IPS-20b (cell line): ENCODE measurements around the gene TET2.
"Not testable (repeated sequence)": the region's sequence is repeated elsewhere in the genome, so short reads cannot be mapped to it uniquely, and the experiment has no call there.

Source experiments
- H3K27ac ChIP-seq: one replicate; pipeline ENCODE4 v1.5.1; 2013; ENCODE audit warnings: low read length
- H3K27me3 ChIP-seq: 2 replicates; pipeline ENCODE4 v1.6.1; 2013; ENCODE audit warnings: mild to moderate bottlenecking, low read length, inconsistent platforms; ENCODE audit not compliant: insufficient read depth
- H3K36me3 ChIP-seq: 2 replicates; pipeline ENCODE4 v1.6.1; 2013; ENCODE audit warnings: low read depth, mild to moderate bottlenecking, inconsistent platforms, low read length, moderate library complexity; ENCODE audit not compliant: insufficient read depth
- H3K4me1 ChIP-seq: 2 replicates; pipeline ENCODE4 v1.6.1; 2013; ENCODE audit warnings: mild to moderate bottlenecking, control low read depth, inconsistent platforms, low read length, moderate library complexity; ENCODE audit not compliant: insufficient read depth
- H3K4me3 ChIP-seq: 2 replicates; pipeline ENCODE4 v1.5.1; 2013; ENCODE audit warnings: mild to moderate bottlenecking, low read length, inconsistent platforms
- H3K9ac ChIP-seq: 2 replicates; pipeline ENCODE4 v1.6.1; 2013; ENCODE audit warnings: low read depth, mild to moderate bottlenecking, inconsistent platforms, low read length, moderate library complexity
- H3K9me3 ChIP-seq: 2 replicates; pipeline ENCODE4 v1.6.1; 2013; ENCODE audit warnings: mild to moderate bottlenecking, low read depth, low read length, inconsistent platforms; ENCODE audit not compliant: insufficient read depth

TET2 gene

DNA sequence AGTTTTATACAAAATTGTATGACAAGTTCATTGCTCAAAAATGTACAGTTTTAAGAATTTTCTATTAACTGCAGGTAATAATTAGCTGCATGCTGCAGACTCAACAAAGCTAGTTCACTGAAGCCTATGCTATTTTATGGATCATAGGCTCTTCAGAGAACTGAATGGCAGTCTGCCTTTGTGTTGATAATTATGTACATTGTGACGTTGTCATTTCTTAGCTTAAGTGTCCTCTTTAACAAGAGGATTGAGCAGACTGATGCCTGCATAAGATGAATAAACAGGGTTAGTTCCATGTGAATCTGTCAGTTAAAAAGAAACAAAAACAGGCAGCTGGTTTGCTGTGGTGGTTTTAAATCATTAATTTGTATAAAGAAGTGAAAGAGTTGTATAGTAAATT, 131.0 kb downstream of the TET2 start:
- H3K9me3 ChIP-seq = no peaks in the 10 kb centered on the region
- peaks cover 4% of the 10 kb centered on the region for H3K4me1 ChIP-seq
- H3K4me3 ChIP-seq = no peak overlapping the region
- no peak overlapping the region for H3K9ac ChIP-seq
- H3K27ac ChIP-seq = no peak overlapping the region
- no peaks in the 10 kb centered on the region for H3K27me3 ChIP-seq
- H3K36me3 ChIP-seq = no peaks in the 10 kb centered on the region; the same call in 1 of the 2 replicates

DNA sequence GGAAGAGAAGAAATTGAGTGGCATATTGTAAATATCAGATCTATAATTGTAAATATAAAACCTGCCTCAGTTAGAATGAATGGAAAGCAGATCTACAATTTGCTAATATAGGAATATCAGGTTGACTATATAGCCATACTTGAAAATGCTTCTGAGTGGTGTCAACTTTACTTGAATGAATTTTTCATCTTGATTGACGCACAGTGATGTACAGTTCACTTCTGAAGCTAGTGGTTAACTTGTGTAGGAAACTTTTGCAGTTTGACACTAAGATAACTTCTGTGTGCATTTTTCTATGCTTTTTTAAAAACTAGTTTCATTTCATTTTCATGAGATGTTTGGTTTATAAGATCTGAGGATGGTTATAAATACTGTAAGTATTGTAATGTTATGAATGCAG, 132.6 kb downstream of the TET2 start:
- no peaks in the 10 kb centered on the region for H3K9me3 ChIP-seq
- H3K4me1 ChIP-seq = peaks cover 4% of the 10 kb centered on the region
- no peaks in the 10 kb centered on the region for H3K27me3 ChIP-seq
- H3K4me3 ChIP-seq = no peak overlapping the region
- H3K9ac ChIP-seq = no peak overlapping the region
- H3K36me3 ChIP-seq = no peaks in the 10 kb centered on the region; the same call in 1 of the 2 replicates
- no peak overlapping the region for H3K27ac ChIP-seq

DNA sequence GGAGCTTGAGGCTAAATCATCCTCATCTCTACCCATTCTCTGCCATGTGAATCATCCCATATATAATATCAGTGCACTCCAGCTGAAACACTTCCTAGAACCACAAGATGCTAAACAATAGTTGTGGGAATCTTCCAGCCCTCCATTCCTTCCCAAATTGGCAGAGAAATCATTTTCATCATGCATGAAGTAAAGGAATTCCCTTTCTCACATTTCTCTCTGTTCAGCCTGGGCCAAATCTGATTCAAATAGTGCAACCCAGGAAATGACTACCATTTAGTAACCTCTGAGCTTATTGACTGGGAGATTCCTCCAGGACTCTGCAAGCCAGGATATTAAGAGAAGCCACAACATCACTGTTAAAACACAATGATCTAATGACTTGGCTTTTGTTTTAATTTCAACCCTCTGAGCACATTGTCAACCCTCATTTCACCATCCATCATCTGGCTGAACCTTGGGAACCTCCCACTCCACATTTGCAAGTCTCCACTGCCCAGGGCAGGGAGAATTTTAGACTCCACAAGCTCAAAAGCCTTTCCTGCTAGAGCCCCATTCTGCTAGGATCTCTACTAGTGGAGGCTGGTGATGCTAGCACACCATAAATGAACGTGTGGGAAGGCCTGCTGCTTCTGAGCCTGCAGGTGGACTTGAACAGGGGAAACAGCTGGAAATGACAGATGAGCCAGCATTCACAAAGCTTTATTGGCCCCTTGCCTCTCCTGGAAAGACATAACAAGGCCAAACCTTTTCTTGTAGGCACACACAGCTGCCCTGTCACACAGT, 133.9 kb downstream of the TET2 start:
- H3K4me3 ChIP-seq = no peak overlapping the region
- no peaks in the 10 kb centered on the region for H3K9me3 ChIP-seq
- no peaks in the 10 kb centered on the region for H3K27me3 ChIP-seq
- peaks cover 4% of the 10 kb centered on the region for H3K4me1 ChIP-seq
- H3K9ac ChIP-seq = no peak overlapping the region
- no peaks in the 10 kb centered on the region; the same call in 1 of the 2 replicates for H3K36me3 ChIP-seq
- H3K27ac ChIP-seq = no peak overlapping the region

DNA sequence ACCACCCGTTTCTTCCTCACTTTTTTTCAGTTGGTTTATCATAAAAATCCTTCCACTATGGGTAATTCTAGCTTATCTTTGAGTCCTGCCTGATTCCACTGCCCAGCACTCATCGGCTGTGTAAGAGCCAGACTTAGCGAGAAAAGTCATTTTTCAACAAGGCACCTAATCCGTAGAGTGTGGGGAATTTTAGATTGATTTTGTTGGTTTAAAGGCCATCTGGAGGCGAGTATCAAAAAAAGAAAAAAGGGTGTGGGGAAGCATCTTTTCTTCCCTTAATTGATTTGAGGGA, 134.4 kb downstream of the TET2 start:
- H3K9ac ChIP-seq = no peak overlapping the region
- H3K27me3 ChIP-seq = no peaks in the 10 kb centered on the region
- no peak overlapping the region for H3K27ac ChIP-seq
- H3K4me1 ChIP-seq = peaks cover 4% of the 10 kb centered on the region
- H3K36me3 ChIP-seq = no peaks in the 10 kb centered on the region
- H3K4me3 ChIP-seq = no peak overlapping the region
- no peaks in the 10 kb centered on the region for H3K9me3 ChIP-seq

DNA sequence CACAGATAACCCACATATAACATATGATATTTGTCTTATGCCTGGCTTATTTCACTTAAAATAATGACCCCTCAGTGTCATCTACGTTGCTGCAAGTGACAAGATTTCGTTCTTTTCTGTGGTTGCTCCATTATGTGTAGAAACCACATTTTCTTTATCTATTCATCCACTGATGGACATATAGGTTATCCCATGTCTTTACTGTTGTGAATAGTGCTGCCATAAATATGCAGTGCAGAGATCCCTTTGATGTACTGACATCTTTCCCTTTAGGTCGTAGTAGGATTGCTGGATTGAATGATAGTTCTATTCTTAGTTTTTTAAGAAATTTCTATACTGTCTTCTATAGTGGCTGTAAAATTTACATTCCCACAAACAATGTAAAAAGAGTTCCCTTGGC, 135.8 kb downstream of the TET2 start:
- Histone ChIP-seq H3K9ac (no peak overlapping the region), H3K4me3 (no peak overlapping the region), H3K4me1 (peaks cover 4% of the 10 kb centered on the region), H3K9me3 (no peaks in the 10 kb centered on the region), H3K36me3 (no peaks in the 10 kb centered on the region), H3K27ac (no peak overlapping the region), H3K27me3 (no peaks in the 10 kb centered on the region)

DNA sequence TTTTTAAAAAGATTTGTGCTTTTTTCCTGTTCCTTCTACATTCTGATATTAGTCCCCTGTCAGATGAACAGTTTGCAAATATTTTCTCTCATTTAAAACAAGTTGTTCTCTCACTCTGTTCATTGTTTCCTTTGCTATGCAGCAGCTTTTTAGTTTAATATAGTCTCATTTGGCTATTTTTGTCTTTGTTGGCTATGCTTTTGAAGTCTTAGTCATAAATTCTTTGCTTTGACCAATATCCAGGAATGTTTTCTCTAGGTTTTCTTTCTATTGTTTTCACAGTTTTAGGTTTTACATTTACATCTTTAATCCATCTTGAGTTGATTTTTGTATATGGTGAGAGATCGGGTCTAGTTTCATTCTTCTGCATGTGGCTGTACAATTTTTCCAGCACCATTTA, 136.8 kb downstream of the TET2 start:
- no peak overlapping the region for H3K27ac ChIP-seq

DNA sequence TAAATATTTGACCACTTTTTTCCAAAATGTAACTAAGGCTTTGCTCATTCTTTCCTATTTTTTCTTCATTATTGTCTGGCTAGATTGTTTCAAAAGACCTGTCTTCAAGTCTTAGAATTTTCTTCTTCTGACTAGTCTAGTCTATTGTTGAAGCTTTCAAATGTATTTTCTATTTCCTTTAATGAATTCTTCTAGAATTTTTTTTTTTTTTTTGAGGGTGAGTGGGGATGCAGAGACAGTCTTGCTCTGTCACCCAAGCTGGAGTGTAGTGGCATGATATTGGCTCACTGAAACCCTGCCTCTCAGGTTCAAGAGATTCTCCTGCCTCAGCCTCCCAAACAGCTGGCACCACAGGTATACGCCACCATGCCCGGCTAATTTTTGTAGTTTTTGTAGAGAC, 141.4 kb downstream of the TET2 start:
- Histone ChIP-seq H3K9me3 (no peaks in the 10 kb centered on the region), H3K9ac (no peak overlapping the region), H3K27ac (no peak overlapping the region), H3K36me3 (no peaks in the 10 kb centered on the region), H3K4me3 (no peak overlapping the region), H3K4me1 (no peaks in the 10 kb centered on the region), H3K27me3 (no peaks in the 10 kb centered on the region)

More for the DNA sequence above, 136.8 kb downstream of the TET2 start:
- no peaks in the 10 kb centered on the region for H3K9me3 ChIP-seq
- H3K36me3 ChIP-seq = no peaks in the 10 kb centered on the region
- no peaks in the 10 kb centered on the region for H3K4me1 ChIP-seq
- no peaks in the 10 kb centered on the region for H3K27me3 ChIP-seq
- no peak overlapping the region for H3K4me3 ChIP-seq
- no peak overlapping the region for H3K9ac ChIP-seq

DNA sequence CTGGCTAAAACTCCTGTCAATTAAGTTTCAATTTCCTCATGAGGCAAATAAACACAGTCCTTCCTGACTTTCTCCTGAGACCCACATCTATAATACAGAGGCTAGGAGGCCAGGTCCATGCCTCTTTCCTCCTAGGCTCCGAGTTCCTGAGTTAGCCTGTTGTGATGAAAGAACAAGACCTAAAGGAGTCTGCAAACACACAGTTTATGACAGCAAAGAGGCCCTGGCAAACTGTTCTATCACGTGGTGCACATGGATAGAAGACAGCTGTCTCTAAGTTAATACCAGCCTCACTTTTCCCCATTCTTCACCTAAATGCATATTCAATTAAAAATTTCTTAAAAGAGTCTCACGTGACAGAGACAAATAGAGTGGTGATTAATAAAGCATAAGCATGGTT, 145.2 kb downstream of the TET2 start:
- H3K27ac ChIP-seq = no peak overlapping the region
- no peaks in the 10 kb centered on the region for H3K4me1 ChIP-seq
- H3K9me3 ChIP-seq = no peaks in the 10 kb centered on the region
- H3K27me3 ChIP-seq = no peaks in the 10 kb centered on the region
- no peaks in the 10 kb centered on the region for H3K36me3 ChIP-seq
- H3K4me3 ChIP-seq = no peak overlapping the region
- H3K9ac ChIP-seq = no peak overlapping the region

DNA sequence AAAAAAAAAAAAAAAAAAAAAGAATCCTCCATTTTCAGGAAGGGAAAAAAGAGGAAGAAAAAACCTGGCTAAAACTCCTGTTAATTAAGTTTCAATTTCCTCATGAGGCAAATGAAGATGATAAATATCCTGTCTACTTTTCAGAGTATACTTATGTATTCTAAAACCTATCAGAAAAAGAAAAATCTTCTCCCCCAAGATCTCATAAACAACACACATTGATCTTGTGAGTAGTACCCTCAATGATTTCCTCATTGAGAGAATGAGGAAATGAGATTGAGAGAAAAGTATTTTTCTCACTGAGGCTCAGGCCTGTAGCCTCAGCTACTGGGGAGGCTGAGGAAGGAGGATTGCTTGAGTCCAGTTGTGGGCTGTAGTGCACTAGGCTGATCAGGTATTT, 146.7 kb downstream of the TET2 start:
- Histone ChIP-seq H3K36me3 (no peaks in the 10 kb centered on the region), H3K27ac (no peak overlapping the region), H3K9me3 (no peaks in the 10 kb centered on the region), H3K9ac (no peak overlapping the region), H3K27me3 (no peaks in the 10 kb centered on the region), H3K4me3 (no peak overlapping the region), H3K4me1 (no peaks in the 10 kb centered on the region)

DNA sequence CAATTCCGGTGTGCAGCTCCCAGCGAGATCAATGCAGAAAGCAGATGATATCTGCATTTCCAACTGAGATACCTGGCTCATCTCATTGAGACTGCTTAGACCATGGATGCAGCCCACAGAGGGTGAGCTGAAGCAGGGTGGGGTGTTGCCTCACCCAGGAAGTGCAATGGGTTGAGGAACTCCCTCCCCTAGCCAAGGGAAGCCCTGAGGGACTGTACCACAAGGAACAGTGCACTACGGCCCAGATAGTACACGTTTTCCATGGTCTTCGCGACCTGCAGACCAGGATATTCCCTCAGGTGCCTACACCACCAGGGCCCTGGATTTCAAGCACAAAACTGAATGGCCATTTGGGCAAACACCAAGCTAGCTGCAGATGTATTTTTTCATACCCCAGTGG, 150.0 kb downstream of the TET2 start:
- Histone ChIP-seq H3K9ac (no peak overlapping the region), H3K27ac (no peak overlapping the region), H3K4me1 (no peaks in the 10 kb centered on the region), H3K36me3 (no peaks in the 10 kb centered on the region), H3K4me3 (no peak overlapping the region), H3K27me3 (no peaks in the 10 kb centered on the region), H3K9me3 (no peaks in the 10 kb centered on the region)

DNA sequence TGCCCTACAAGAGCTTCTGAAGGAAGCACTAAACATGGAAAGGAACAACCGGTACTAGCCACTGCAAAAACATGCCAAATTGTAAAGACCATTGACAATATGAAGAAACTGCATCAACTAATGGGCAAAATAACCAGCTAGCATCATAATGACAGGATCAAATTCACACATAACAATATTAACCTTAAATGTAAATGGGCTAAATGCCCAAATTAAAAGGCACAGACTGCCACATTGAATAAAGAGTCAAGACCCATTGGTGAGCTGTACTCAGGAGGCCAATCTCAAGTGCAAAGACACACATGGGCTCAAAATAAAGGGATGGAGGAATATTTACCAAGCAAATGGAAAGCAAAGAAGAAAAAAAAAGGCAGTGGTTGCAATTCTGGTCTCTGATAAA, 152.4 kb downstream of the TET2 start:
- not testable (repeated sequence) for H3K27ac ChIP-seq, H3K36me3 ChIP-seq, H3K4me1 ChIP-seq, H3K9ac ChIP-seq, H3K4me3 ChIP-seq, H3K27me3 ChIP-seq, H3K9me3 ChIP-seq

DNA sequence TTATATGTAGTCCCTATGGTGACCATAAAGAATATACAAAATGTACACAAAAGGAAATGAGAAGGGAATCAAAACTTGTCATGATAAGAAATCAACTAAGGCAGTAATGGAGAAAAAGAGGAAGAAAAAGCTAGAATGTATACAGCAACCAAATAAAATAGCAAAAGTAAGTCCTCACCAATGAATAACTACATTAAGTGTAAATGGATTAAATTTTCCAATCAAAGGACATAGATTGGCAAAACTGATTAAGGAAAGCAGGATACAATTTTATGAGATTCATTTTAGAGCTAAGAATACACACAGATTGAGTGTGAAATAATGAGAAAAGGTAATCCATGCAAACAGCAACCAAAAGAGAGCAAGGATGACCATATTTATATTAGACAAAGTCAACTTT, 157.4 kb downstream of the TET2 start:
- Histone ChIP-seq H3K36me3 (no peaks in the 10 kb centered on the region), H3K27ac (no peak overlapping the region), H3K4me1 (no peaks in the 10 kb centered on the region), H3K27me3 (no peaks in the 10 kb centered on the region), H3K9ac (no peak overlapping the region), H3K4me3 (no peak overlapping the region), H3K9me3 (peaks cover 6% of the 10 kb centered on the region)
